ENCODE measurements around the gene TGFBRAP1.
A peak's percentile ranks its signal among the peaks of the same experiment; 100 is the strongest.

The TGFBRAP1 gene

GRCh38 chr2:105288133-105288532 is 41.4 kb downstream of the TGFBRAP1 start:
- no peak for TF ChIP-seq CTCF (IDR thresholded peaks at IDR 0.05; ENCODE audit: low read depth, low read length)
- no peak for TF ChIP-seq POLR2A (IDR thresholded peaks at IDR 0.05; ENCODE audit: extremely low read depth, insufficient read length)
- TF ChIP-seq MAX (IDR thresholded peaks at IDR 0.05; ENCODE audit: low read depth, low read length): no peak
- TF ChIP-seq MYC (IDR thresholded peaks at IDR 0.05; ENCODE audit: low read depth, low read length): no peak
- no peak for DNase-seq (ENCODE audit: low read depth)
- H3K4me3 ChIP-seq (ENCODE audit: low read depth, low read length): no peak overlapping the region

GRCh38 chr2:105287692-105288091 is 41.8 kb downstream of the TGFBRAP1 start:
- peak; percentile 39; the same call in 1 of the 2 replicates for TF ChIP-seq MAX (IDR thresholded peaks at IDR 0.05; ENCODE audit: low read depth, low read length)
- TF ChIP-seq MYC (IDR thresholded peaks at IDR 0.05; ENCODE audit: low read depth, low read length): no peak; the same call in 1 of the 2 replicates
- TF ChIP-seq CTCF (IDR thresholded peaks at IDR 0.05; ENCODE audit: low read depth, low read length): peak; percentile 43
- no peak for TF ChIP-seq POLR2A (IDR thresholded peaks at IDR 0.05; ENCODE audit: extremely low read depth, insufficient read length)
- no peak overlapping the region for H3K4me3 ChIP-seq (ENCODE audit: low read depth, low read length)
- DNase-seq (ENCODE audit: low read depth): peak; percentile 65

GRCh38 chr2:105283532-105283931 is 46.0 kb downstream of the TGFBRAP1 start:
- TF ChIP-seq MYC (IDR thresholded peaks at IDR 0.05; ENCODE audit: low read depth, low read length): no peak
- TF ChIP-seq POLR2A (IDR thresholded peaks at IDR 0.05; ENCODE audit: extremely low read depth, insufficient read length): no peak
- TF ChIP-seq MAX (IDR thresholded peaks at IDR 0.05; ENCODE audit: low read depth, low read length): no peak
- TF ChIP-seq CTCF (IDR thresholded peaks at IDR 0.05; ENCODE audit: low read depth, low read length): no peak
- H3K4me3 ChIP-seq (ENCODE audit: low read depth, low read length): no peak overlapping the region
- DNase-seq (ENCODE audit: low read depth): no peak

GRCh38 chr2:105280281-105280680 is 49.3 kb downstream of the TGFBRAP1 start:
- no peak for DNase-seq (ENCODE audit: low read depth)
- H3K4me3 ChIP-seq (ENCODE audit: low read depth, low read length): no peak overlapping the region
- no peak for TF ChIP-seq POLR2A (IDR thresholded peaks at IDR 0.05; ENCODE audit: extremely low read depth, insufficient read length)
- no peak for TF ChIP-seq MYC (IDR thresholded peaks at IDR 0.05; ENCODE audit: low read depth, low read length)

GRCh38 chr2:105279126-105279525 is 50.4 kb downstream of the TGFBRAP1 start:
- no peak for TF ChIP-seq MYC (IDR thresholded peaks at IDR 0.05; ENCODE audit: low read depth, low read length)
- no peak for TF ChIP-seq MAX (IDR thresholded peaks at IDR 0.05; ENCODE audit: low read depth, low read length)
- TF ChIP-seq CTCF (IDR thresholded peaks at IDR 0.05; ENCODE audit: low read depth, low read length): no peak
- TF ChIP-seq POLR2A (IDR thresholded peaks at IDR 0.05; ENCODE audit: extremely low read depth, insufficient read length): no peak
- H3K4me3 ChIP-seq (ENCODE audit: low read depth, low read length): no peak overlapping the region
- DNase-seq (ENCODE audit: low read depth): no peak

- no peak for TF ChIP-seq MAX (IDR thresholded peaks at IDR 0.05; ENCODE audit: low read depth, low read length)
Measured at GRCh38 chr2:105278654-105279053, 50.9 kb downstream of the TGFBRAP1 start.

GRCh38 chr2:105274046-105274445 is 55.5 kb downstream of the TGFBRAP1 start:
- TF ChIP-seq POLR2A (IDR thresholded peaks at IDR 0.05; ENCODE audit: extremely low read depth, insufficient read length): no peak
- TF ChIP-seq MYC (IDR thresholded peaks at IDR 0.05; ENCODE audit: low read depth, low read length): no peak
- no peak for TF ChIP-seq MAX (IDR thresholded peaks at IDR 0.05; ENCODE audit: low read depth, low read length)
- TF ChIP-seq CTCF (IDR thresholded peaks at IDR 0.05; ENCODE audit: low read depth, low read length): no peak
- no peak overlapping the region for H3K4me3 ChIP-seq (ENCODE audit: low read depth, low read length)
- no peak for DNase-seq (ENCODE audit: low read depth)

More at GRCh38 chr2:105278654-105279053, 50.9 kb downstream of the TGFBRAP1 start:
- no peak for DNase-seq (ENCODE audit: low read depth)
- H3K4me3 ChIP-seq (ENCODE audit: low read depth, low read length): no peak overlapping the region
